ENCODE measurements around the gene PEX11G. TPM values are rescaled to one million over a fixed set of nuclear protein-coding genes. Genes with fewer than 3 reads are reported as not detected.

The PEX11G gene
- total RNA-seq, 1 experiment from 2014 or later: 2.8 TPM

GRCh38 chr19:7447648-7448047 is 41.2 kb downstream of the PEX11G start:
- Histone ChIP-seq H4K20me1 (ENCODE audit: control insufficient read depth, insufficient read depth, insufficient read length) (no peaks in the 10 kb centered on the region), H4K5ac (ENCODE audit: insufficient read length, low read depth, low read length) (no peak overlapping the region), H3K27ac (ENCODE audit: insufficient read length, low read depth, low read length) (no peak overlapping the region), H3K56ac (ENCODE audit: insufficient read length, low read depth, low read length) (no peak overlapping the region), H3K9me3 (ENCODE audit: control insufficient read depth, low read depth, low read length) (peaks cover 12% of the 10 kb centered on the region), H3K4me1 (ENCODE audit: insufficient read depth, low read length) (no peaks in the 10 kb centered on the region), H3T11ph (ENCODE audit: low read length) (no peak overlapping the region), H3K79me2 (ENCODE audit: insufficient read depth, low read length) (no peaks in the 10 kb centered on the region), H3K23me2 (ENCODE audit: insufficient read length, low read depth, low read length, poor library complexity, severe bottlenecking) (no peaks in the 10 kb centered on the region), H3K23ac (ENCODE audit: insufficient read length, low read depth, low read length) (no peak overlapping the region), H3K14ac (ENCODE audit: insufficient read depth, low read length) (no peak overlapping the region), H3K4ac (ENCODE audit: low read depth, low read length) (no peak overlapping the region), H4K91ac (ENCODE audit: insufficient read length, low read depth, low read length) (no peak overlapping the region), H2AK5ac (ENCODE audit: insufficient read length, low read length) (no peak overlapping the region), H2BK15ac (ENCODE audit: low read depth, low read length) (no peak overlapping the region), H2BK12ac (ENCODE audit: insufficient read length, low read depth, low read length) (no peak overlapping the region), H3K79me1 (ENCODE audit: insufficient read depth, low read depth, low read length, poor library complexity, severe bottlenecking) (no peaks in the 10 kb centered on the region), H3K27me3 (ENCODE audit: insufficient read depth, low read length) (no peaks in the 10 kb centered on the region), H3K4me2 (ENCODE audit: insufficient read depth, insufficient read length, low read length) (no peak overlapping the region), H2BK120ac (ENCODE audit: low read depth, low read length, poor library complexity, severe bottlenecking) (no peak overlapping the region), H2BK5ac (ENCODE audit: insufficient read length, low read length) (no peak overlapping the region), H4K8ac (replicated peaks; ENCODE audit: insufficient read length, low read depth, low read length) (no peak overlapping the region), H3K9ac (ENCODE audit: extremely low read depth, insufficient read length, low read length) (no peak overlapping the region), H2BK20ac (ENCODE audit: low read depth, low read length, poor library complexity, severe bottlenecking) (no peak overlapping the region), H3K18ac (ENCODE audit: insufficient read length, low read depth, low read length) (no peak overlapping the region), H2AFZ (ENCODE audit: low read length) (no peak overlapping the region)
- Mint-ChIP-seq H3K36me3 (ENCODE audit: insufficient read depth in 1 of 3, low read depth in 3 of 3) (peaks cover 40 to 78% (median 61%) of the 10 kb centered on the region in 3 experiments), H3K27me3 (ENCODE audit: low read depth) (no peaks in the 10 kb centered on the region), H3K4me3 (no peak overlapping the region), H3K4me1 (no peaks in the 10 kb centered on the region), H3K27ac (no peak overlapping the region), H3K9me3 (peaks cover 11 to 12% of the 10 kb centered on the region in 2 experiments)
- WGBS (ENCODE audit: extremely low coverage, insufficient read length, low lambda C conversion rate): no CpG with 5 or more reads among the region's 6 CpGs
- no peak for TF ChIP-seq CTCF (conservative IDR thresholded peaks at IDR 0.05)
- DNase-seq: no peak

Data from H9 (cell line).